K562 (cell line): ENCODE measurements around the gene GUK1. TPM values are rescaled to one million over a fixed set of nuclear protein-coding genes. Genes with fewer than 3 reads are reported as not detected.

Experiments
- ATF7 ChIP-seq: fragments of 450-650 bp; IDR thresholded peaks from 2 replicates; pipeline ENCODE4 v1.7.1; 2014; ENCODE audit warnings: mild to moderate bottlenecking, moderate library complexity
- CGGBP1 ChIP-seq: fragments of 250-450 bp; sonication (Bioruptor Pico); IDR thresholded peaks from 2 replicates; pipeline ENCODE4 v1.9.0; 2021; ENCODE audit warnings: mild to moderate bottlenecking
- CHD2 ChIP-seq: IDR thresholded peaks from 2 replicates; pipeline ENCODE4 v1.6.1; 2011; ENCODE audit warnings: low read depth, low read length
- ETV5 ChIP-seq: sonication (generic); formaldehyde crosslinking; IDR thresholded peaks from 2 replicates; pipeline ENCODE4 v1.4.0; 2020; ENCODE audit warnings: low read depth, mild to moderate bottlenecking, missing genetic modification reagents
- FOSL1 ChIP-seq: fragments of 200-800 bp; sonication (Bioruptor generic); conservative IDR thresholded peaks from 2 replicates; pipeline ENCODE4 v1.6.1; 2016; ENCODE audit warnings: missing genetic modification characterization, missing compliant biosample characterization
- HDGF ChIP-seq: fragments of 450-650 bp; IDR thresholded peaks from 2 replicates; pipeline ENCODE4 v1.6.1; 2016
- HMBOX1 ChIP-seq: sonication (generic); IDR thresholded peaks from 2 replicates; pipeline ENCODE4 v1.6.1; 2016
- KDM4B ChIP-seq, 2 experiments: fragments of 450-650 bp in 1 of 2; sonication (generic) in 1 of 2; IDR thresholded peaks; 2 replicates each; pipeline ENCODE4 v1.6.1; 2016 to 2017; ENCODE audit warnings: borderline replicate concordance in 2 of 2, antibody characterized with exemption in 1 of 2, low read depth in 1 of 2, mild to moderate bottlenecking in 1 of 2
- LCOR ChIP-seq: sonication (generic); formaldehyde crosslinking; IDR thresholded peaks from 2 replicates; pipeline ENCODE4 v1.8.0; 2022; ENCODE audit warnings: mild to moderate bottlenecking, missing genetic modification reagents
- POLR3G ChIP-seq: IDR thresholded peaks from 2 replicates; pipeline ENCODE4 v1.6.1; 2011; ENCODE audit not compliant: insufficient read length, insufficient replicate concordance; ENCODE audit errors: extremely low read depth
- RBM15 ChIP-seq: fragments of 200-400 bp; formaldehyde crosslinking; IDR thresholded peaks from 2 replicates; pipeline ENCODE4 v1.6.1; 2018; ENCODE audit warnings: mild to moderate bottlenecking, low read length, moderate library complexity; ENCODE audit not compliant: insufficient read depth
- SMARCB1 ChIP-seq: IDR thresholded peaks from 2 replicates; pipeline ENCODE4 v1.6.1; 2011; ENCODE audit warnings: improper control_type of control experiment, low read depth; ENCODE audit not compliant: insufficient read length
- TCF7 ChIP-seq: sonication (generic); IDR thresholded peaks from 2 replicates; pipeline ENCODE4 v1.6.1; 2016; ENCODE audit warnings: antibody characterized with exemption, borderline replicate concordance
- THAP12 ChIP-seq: fragments of 250-450 bp; sonication (Bioruptor Pico); IDR thresholded peaks from 2 replicates; pipeline ENCODE4 v1.9.0; 2021; ENCODE audit warnings: mild to moderate bottlenecking, inconsistent platforms
- THRAP3 ChIP-seq: fragments of 450-650 bp; IDR thresholded peaks from 2 replicates; pipeline ENCODE4 v1.6.1; 2016; ENCODE audit warnings: mild to moderate bottlenecking, inconsistent platforms, borderline replicate concordance
- WHSC1 ChIP-seq: IDR thresholded peaks from one replicate; pipeline ENCODE4 v1.6.1; 2012; ENCODE audit warnings: low read length, control low read depth, inconsistent platforms
- XRCC5 ChIP-seq: fragments of 200-400 bp; formaldehyde crosslinking; IDR thresholded peaks from 2 replicates; pipeline ENCODE4 v1.6.1; 2017; ENCODE audit warnings: low read depth, mild to moderate bottlenecking, low read length
- ZNF121 ChIP-seq: sonication (generic); formaldehyde crosslinking; conservative IDR thresholded peaks from 2 replicates; pipeline ENCODE4 v1.8.0; 2022; ENCODE audit warnings: missing genetic modification reagents
- ZNF232 ChIP-seq: sonication (generic); formaldehyde crosslinking; IDR thresholded peaks from 2 replicates; pipeline ENCODE4 v1.8.0; 2022; ENCODE audit warnings: mild to moderate bottlenecking, missing genetic modification reagents
- ZNF311 ChIP-seq: fragments of 250-450 bp; sonication (Bioruptor Pico); IDR thresholded peaks from 2 replicates; pipeline ENCODE4 v1.4.0; 2020; ENCODE audit warnings: mild to moderate bottlenecking, moderate library complexity
- ZNF445 ChIP-seq: fragments of 250-450 bp; sonication (Bioruptor Pico); IDR thresholded peaks from 2 replicates; pipeline ENCODE4 v1.4.0; 2020; ENCODE audit warnings: low read depth, mild to moderate bottlenecking, moderate library complexity
- polyA plus RNA-seq, 8 experiments: library from polyadenylated mRNA; depleted of rRNA in 4 of 8; stranded (reverse) in 5 of 8; unstranded in 3 of 8; fragments of >200 nt; fragmentation: Nextera tagmentation in 2 of 8; fragmentation: Illumina TruSeq in 1 of 8; extraction: Ambion mirVana in 2 of 8; extraction: Trizol in 1 of 8; gene quantifications; 2 replicates each; pipeline versions ENCODE4 v1.2.1 to v1.2.3, GENCODE V29; 2011 to 2014; ENCODE audit warnings: inconsistent platforms in 1 of 8, missing spikeins in 1 of 8
- total RNA-seq, 7 experiments: library from RNA; depleted of rRNA in 6 of 7; stranded (reverse); fragments of >200 nt in 6 of 7; fragmentation: Illumina TruSeq in 2 of 7; extraction: Trizol in 2 of 7; gene quantifications; 2 replicates each; pipeline versions ENCODE4 v1.2.1 to v1.2.3, GENCODE V29; 2011 to 2021; ENCODE audit warnings: low replicate concordance in 1 of 7
- TF ChIP-seq, protein P1 (sequence below), 2 experiments: IDR thresholded peaks; 2 replicates each; pipeline ENCODE4 v1.6.1; 2011; ENCODE audit warnings: borderline replicate concordance in 1 of 2, control low read depth in 1 of 2, low read depth in 1 of 2, low read length in 1 of 2, mild to moderate bottlenecking in 1 of 2, mixed read lengths in 1 of 2, moderate library complexity in 1 of 2; ENCODE audit not compliant: insufficient read depth in 1 of 2, insufficient read length in 1 of 2, poor library complexity in 1 of 2, severe bottlenecking in 1 of 2; ENCODE audit errors: extremely low read depth in 1 of 2
- TF ChIP-seq, protein P2 (sequence below): fragments of 250-450 bp; sonication (Bioruptor Pico); IDR thresholded peaks from 2 replicates; pipeline ENCODE4 v1.4.0; 2020

Gene GUK1
- total and polyA plus RNA-seq, 9 of the 15 experiments (the other 6 are each of a cell fraction or from before 2014, with no cell fraction given): 7.0 to 331 (median 132) TPM

- TF ChIP-seq HMBOX1: no peak
- TF ChIP-seq TCF7: no peak
- no peak for TF ChIP-seq XRCC5
- TF ChIP-seq KDM4B (IDR thresholded peaks at IDR 0.05; ENCODE audit: borderline replicate concordance in 2 of 2, low read depth in 1 of 2): no peak
- peak; percentile 62 for TF ChIP-seq THAP12 (CRISPR knock-in tag)
- TF ChIP-seq ZNF121 (CRISPR knock-in tag): no peak
- no peak for TF ChIP-seq CHD2
- no peak for TF ChIP-seq ZNF445 (CRISPR knock-in tag)
- TF ChIP-seq FOSL1 (tag): no peak
- no peak for TF ChIP-seq ZNF311 (CRISPR knock-in tag)
- TF ChIP-seq WHSC1: no peak
- TF ChIP-seq HDGF: 0 out of 2 replicates have a peak, but pooled peaks have one; percentile 66
- TF ChIP-seq, protein P1, sequence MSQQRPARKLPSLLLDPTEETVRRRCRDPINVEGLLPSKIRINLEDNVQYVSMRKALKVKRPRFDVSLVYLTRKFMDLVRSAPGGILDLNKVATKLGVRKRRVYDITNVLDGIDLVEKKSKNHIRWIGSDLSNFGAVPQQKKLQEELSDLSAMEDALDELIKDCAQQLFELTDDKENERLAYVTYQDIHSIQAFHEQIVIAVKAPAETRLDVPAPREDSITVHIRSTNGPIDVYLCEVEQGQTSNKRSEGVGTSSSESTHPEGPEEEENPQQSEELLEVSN (IDR thresholded peaks at IDR 0.05; ENCODE audit: borderline replicate concordance in 1 of 2, extremely low read depth in 1 of 2, insufficient read depth in 1 of 2, insufficient read length in 1 of 2, low read depth in 1 of 2, low read length in 1 of 2, poor library complexity in 1 of 2, severe bottlenecking in 1 of 2): no peak
- no peak for TF ChIP-seq ZNF232
- no peak for TF ChIP-seq ETV5 (CRISPR knock-in tag)
- TF ChIP-seq SMARCB1: no peak
- TF ChIP-seq CGGBP1: no peak
- no peak for TF ChIP-seq THRAP3
- TF ChIP-seq LCOR (CRISPR knock-in tag): no peak
- TF ChIP-seq, protein P2, sequence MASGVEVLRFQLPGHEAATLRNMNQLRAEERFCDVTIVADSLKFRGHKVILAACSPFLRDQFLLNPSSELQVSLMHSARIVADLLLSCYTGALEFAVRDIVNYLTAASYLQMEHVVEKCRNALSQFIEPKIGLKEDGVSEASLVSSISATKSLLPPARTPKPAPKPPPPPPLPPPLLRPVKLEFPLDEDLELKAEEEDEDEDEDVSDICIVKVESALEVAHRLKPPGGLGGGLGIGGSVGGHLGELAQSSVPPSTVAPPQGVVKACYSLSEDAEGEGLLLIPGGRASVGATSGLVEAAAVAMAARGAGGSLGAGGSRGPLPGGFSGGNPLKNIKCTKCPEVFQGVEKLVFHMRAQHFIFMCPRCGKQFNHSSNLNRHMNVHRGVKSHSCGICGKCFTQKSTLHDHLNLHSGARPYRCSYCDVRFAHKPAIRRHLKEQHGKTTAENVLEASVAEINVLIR (CRISPR knock-in tag): no peak
- TF ChIP-seq ATF7: no peak
- TF ChIP-seq RBM15: no peak
- no peak for TF ChIP-seq POLR3G
Measured at GRCh38 chr1:228174482-228175315, 34.6 kb downstream of the GUK1 start (continued).
